Hypothalamus (tissue), 51 donors: ENCODE data around the gene PSMB11.
"Not testable (repeated sequence)": the region's sequence is repeated elsewhere in the genome, so short reads cannot be mapped to it uniquely, and the experiment has no call there.

Experiments used
- DNase-seq, 51 donors: peaks; one replicate each; lab custom pipeline; 2025; lab: John Stamatoyannopoulos, UW

PSMB11 gene

DNA sequence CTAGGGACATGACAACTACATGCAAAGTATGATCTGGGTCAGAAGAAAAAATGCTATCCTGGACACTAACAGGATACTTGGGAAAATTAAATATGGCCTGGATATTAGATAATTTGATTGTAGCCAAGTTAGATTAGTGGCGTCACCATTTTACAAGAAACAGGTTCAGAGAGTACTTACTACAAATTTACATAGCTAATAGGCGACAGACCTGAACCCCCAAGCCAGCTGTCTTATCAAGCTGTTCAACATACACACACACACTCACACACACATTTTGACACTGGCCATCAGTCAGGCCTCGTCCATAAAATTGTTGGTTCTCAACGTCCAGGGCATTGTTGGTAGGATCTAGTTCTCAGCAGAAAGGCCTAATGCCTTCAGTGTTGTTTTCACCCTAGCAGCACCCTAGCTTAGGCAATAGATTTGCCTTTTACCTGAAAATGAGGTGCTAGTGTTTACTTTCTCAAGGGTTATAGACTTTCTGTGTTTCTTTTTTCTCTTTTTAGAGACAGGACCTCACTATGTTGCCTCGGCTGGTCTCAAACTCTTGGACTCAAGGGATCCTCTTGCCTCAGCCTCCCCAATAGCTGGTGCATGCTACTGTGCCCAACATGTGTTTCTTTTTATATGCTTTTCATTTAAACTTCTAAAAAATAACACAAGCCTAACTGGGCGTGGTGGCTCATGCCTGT is 28.8 kb upstream of the PSMB11 start:
- DNase-seq: no peak

DNA sequence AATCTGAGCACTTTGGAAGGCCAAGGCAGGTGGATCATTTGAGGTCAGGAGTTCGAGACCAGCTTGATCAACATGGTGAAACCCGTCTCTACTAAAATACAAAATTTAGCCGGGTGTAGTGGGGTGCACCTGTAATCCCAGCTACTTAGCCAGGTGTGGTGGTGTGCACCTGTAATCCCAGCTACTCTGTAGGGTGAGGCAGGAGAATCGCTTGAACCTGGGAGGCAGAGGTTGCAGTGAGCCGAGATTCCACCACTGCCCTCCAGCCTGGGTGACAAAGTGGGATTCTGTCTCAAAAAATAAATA is 28.3 kb upstream of the PSMB11 start:
- not testable (repeated sequence) for DNase-seq

DNA sequence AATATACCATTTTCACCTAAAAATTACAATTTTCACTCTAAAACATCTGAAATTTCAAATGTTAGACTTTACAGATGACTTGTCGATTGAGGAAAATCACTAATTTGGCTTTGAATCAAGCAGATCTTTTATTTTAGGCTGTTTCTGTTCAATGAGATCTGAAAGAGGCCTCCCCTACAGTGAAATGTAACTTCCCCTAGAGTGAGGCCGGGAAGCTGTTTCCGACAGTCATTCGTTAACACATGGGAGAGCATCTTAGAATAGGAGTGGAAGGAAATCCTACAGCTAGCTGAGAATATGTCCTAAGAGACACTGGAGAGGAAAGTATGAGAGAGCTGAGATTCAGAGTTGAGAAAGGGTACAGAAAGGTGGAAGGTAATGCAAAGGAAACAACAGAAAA is 26.4 kb upstream of the PSMB11 start:
- no peak for DNase-seq

DNA sequence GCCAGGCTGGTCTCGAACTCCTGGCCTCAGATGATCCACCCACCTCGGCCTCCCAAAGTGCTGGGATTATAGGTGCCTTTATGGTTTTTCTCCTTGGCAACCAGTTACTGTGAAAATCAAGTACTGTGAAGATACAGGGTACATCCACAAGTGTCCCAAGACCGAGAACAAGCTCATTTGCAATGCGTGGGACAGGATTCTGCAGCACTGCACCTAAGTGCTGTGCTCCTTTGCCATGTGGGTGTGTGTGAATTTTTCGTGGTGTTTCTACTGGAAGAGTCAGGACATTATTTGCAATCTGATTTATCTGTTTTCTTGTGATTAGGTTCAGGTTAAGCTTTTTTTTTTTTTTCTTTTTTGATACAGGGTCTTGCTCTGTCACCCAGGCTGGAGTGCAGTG is 24.9 kb upstream of the PSMB11 start:
- DNase-seq: no peak

DNA sequence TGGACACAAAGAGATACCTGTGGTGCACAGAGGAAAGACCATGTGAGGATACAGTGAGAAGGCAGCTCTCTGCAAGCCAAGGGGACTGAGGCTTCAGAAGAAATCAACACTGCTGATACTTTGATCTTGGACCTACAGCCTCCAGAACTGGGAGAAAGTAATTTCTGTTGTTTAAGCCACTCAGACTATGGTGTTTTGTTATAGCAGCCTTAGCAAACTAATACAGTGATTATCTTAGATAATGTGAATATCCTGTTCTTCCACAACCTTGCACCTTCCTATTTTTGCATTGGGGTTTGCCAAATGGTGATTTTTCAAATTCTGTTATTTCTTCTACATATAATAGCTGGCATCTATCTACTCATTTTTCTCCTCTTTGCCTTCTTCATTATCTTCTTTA is 23.9 kb upstream of the PSMB11 start:
- no peak for DNase-seq

DNA sequence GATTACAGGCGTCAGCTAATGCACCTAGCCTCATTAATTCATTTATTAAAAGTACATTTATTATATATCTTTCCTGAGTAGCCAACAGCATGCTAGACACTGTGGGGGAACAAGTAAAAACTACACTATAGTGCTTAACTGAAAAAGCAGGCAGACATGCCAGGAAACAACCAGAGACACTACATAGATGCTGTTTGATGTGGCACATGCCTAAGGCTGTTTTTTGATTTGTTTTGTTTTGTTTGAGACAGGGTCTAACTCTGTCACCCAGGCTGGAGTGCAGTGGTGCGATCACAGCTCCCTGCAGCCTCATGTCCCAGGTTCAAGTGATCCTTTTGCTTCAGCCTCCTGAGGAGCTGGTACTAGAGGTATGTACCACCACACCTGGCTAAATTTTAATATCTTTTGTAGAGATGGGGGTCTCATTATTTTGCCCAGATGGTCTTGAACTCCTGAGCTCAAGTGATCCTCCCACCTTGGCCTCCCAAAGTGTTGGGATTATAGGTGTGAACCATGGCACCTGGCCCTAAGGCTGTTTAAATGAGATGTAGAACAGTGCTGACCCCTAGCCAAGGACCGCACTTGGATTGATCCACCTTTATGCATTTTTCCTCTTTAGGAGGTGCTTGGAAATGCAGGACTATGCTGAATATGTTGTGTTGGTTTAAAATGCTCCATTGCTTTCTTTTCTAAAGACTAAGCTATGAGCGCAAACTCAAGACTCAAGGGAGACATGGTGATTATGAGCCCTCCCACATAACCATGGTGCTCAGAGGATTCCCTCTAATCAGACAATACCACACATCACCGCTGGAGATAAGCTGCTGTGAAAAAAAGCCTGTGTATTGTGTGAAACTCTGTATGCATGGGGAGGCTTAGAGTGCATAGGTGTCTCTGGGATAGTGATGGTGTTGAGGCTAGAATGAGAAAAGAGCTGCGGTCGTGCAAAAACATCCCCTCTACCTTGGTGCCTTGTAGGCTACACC is 21.6 kb upstream of the PSMB11 start:
- no peak for DNase-seq

DNA sequence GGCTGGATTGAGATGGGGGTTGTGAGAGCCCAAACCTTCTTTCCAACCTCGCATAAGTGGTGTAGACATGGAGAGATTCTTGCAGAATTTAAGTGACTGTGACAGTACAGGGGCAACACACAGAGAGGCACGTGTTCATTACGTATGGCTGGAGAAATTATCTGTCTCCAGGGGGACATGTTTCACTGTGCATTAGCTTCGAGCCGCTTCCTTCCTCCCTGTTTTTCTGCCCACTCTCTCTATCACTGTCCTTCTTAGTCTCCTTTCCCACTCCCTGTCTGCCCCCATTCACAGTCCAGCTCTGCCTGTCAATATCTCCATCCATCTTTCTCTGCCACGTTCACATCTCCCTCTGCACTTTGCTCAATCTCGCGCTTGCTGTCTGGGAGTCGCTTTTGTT is 20.6 kb upstream of the PSMB11 start:
- DNase-seq: no peak

DNA sequence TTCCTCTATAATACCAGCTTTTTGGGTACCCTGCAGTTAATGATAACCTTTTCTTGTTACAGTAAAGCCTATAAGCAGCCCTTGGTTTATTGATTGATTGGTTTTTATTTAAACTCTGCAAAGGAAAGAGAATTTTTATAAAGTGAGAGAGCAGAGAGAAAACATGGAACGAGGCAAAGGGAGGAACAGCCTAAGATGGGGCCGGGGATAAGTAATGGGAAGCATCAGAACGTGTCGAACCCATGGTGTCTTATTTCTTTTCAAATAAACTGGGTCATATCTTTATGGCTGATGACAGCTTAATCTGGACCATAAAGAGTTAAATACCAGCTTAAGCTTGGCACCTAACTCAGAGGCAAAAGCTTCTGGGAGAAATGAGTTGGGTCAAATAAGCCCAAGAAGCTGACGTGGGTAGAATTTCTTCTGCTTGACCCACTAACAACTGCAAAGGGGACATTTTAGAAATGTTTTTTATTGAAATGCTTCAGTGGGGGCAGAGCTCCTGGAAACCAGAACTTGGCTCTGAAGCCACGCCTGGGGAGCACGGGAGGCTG is 20.0 kb upstream of the PSMB11 start:
- DNase-seq: no peak

DNA sequence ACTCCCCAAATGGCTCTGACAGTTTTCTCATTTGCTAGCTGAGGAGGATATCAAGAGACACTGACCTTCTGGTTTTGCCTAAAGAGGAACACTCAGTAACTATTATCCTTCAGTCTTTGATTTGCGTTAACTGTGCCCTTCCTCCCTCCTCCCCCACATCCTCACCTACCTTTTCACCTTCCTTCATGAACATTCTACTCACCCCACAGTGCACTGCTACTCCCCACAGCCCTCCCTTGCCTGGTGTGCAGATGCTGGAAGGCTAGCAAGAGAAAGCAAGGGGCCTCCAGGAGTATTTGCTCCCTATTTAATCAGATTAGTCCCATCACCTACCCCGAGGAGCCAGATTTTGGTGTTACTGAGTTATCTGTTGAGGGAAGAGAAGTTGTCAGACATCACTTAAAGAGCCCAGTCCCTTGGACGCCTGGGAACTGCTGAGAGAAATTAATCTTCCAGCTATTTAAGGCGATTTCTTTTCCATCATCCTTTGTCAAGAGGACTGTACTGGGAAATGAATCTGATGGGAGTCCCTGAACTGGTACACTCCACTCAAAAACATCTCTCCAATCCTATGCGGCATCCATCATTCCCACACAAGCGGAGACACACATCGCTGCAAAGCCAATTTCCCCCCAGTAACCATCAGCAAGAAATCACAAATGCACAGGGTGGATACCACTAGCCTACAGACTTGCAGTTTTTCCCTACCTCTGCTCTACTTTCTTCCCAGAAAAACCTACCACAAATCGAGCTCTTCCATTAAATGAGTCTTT is 18.8 kb upstream of the PSMB11 start:
- no peak for DNase-seq

DNA sequence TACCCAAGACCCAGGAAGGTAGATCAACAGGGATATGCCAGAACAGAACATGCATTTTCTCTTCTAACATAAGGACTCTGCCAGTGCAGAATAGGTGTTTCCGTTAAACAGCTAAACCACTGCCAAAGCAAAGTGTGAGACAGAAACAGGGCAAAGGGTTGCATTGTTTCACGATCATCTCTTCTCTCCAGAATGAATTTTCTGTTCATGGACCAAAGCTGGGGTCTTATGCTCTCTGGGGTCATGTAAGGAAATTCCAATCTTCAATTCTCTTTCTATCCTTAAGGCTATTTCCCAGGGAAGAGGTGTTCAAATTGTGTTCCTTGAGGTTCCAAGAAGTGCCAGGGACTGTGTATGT is 18.2 kb upstream of the PSMB11 start:
- no peak for DNase-seq

DNA sequence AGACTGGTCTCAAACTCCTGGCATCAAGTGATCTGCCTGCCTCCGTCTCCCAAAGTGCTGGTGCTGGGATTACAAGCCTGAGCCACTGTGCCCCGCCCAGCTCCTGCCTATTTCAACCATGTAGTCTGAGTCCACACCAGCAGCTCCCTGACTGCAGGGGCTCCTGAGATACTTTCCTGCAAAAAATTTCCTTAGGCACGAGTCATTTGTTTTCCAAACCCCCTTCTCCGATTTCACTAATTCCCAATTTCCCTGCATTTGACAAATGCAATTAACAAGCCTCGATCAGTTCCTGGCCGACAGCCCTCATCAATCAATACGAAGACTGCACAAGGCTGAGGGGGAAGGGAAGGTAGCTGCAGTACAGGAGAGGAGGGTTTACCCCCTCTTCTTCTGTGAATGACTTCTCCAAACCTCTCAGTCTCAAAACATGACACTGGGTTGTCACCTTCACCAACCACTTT is 17.4 kb upstream of the PSMB11 start:
- DNase-seq: no peak

DNA sequence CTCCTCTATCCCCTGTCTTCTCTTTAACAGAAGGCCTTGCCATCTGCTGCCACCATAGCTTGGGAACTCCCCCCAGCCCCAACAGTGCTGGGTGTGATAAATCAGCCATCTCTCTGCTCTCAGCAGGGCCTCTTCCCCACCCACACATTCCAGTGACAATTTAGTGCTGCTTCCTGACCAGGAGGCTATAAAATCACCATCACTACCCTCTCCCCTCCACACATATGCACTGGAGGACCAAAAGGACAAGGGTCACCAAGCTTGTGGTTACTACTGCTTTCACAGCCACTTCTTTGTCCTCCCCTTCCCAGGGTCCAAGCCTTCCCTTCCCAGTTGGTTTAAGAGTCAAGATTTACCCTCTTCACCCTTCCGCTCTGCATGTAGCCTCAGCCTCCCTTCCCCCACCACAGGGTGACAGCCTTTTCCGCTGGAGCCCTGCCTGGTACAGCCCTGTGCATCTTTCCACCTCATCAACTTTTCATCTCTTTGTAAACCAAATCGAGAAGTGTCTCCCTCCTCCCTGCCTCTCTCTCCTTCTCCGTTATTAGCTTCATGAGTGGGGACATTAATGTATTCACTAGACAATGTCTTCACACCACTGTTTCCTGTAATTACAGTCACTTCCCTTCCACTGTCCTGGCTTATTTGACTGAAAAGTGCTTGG is 16.7 kb upstream of the PSMB11 start:
- no peak for DNase-seq

DNA sequence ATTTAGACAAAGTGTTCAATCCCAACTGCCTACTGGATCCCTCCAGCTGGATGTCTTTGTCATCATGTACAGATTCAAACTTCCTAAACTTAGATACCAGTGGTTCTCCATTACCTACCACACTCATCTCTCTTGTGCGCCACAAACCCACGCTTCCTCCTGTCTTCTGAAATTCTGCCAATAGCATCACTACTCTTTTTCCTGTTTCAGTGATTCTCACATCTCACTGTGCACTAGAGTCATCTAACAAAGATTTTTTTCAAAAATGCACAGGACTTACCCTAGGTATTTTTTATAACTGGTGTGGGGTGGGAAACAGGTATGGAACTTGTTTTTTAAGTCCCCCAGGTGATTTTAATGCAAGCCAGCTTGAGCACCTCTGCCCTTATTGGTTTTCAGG is 13.2 kb upstream of the PSMB11 start:
- peak in 1 of 51 donors; percentile 6 for DNase-seq

DNA sequence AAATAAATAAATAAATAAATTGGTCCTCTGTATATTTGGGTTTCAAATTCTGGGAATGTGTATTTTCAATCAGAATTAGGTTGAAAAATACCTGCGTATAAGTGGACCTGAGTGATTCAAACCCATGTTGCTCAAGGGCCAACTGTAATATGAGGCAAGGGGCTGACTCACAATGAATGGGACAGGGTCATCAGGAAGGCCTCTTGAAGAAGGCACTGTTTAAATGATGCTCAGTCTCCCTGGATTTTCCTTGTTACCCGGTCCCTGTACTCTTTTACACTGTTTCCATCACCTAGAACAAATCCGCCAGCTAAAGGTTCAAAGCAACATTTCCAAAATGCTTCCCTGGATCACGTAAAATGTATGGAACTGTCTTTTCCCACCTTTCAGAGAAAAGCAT is 11.1 kb upstream of the PSMB11 start:
- no peak for DNase-seq

DNA sequence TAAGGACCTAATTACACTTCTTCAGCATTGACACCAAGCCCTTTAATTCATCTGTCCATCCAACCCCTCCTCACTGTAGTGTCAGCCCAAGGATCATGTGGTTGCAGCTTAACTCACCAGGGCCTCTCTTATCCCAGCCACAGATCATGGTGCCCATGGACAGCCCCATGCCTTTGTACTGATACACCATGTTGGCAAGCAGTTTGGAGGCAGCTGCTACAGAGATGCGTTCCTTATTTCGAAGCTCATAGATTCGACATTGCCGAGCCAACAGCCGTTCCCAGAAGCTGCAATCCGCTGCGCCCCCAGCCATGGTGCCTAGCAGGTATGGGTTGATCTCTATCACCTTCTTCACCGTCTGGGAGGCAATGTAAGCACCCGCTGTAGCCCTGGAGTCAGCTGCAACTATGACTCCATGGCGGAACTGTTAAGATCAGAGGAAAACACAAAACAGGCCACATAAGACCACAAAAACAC is 8.7 kb upstream of the PSMB11 start:
- DNase-seq: no peak

DNA sequence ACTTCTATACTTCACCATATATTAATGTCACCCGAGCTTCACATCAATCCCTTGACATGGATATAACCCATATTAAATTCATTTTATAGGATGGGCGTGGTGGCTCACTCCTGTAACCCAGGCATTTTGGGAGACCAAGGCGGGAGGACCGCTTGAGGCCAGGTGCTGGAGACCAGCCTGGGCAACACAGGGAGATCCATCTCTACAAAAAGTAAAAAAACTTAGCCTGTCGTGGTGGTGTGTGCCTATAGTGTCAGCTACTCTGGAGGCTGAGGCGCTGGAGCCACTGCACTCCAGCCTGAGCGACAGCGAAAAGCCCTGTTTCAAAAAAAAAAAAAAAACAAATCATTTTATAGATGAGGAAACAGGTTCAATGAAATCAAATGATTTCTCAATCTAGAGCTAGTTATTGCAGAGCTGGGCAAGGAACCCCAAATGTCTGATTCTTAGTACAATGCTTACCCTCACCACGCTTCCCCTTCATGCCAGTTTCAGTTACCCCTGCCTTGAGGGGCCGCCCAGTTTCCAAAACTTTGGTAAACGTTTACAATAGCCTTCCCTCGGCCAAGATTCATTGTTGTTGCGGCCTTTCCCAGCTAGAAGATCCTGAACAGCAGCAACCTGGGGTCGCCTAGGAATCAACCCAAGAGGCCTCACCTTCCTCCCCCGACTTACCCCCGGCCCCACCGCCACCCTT is 8.1 kb upstream of the PSMB11 start:
- DNase-seq: no peak

DNA sequence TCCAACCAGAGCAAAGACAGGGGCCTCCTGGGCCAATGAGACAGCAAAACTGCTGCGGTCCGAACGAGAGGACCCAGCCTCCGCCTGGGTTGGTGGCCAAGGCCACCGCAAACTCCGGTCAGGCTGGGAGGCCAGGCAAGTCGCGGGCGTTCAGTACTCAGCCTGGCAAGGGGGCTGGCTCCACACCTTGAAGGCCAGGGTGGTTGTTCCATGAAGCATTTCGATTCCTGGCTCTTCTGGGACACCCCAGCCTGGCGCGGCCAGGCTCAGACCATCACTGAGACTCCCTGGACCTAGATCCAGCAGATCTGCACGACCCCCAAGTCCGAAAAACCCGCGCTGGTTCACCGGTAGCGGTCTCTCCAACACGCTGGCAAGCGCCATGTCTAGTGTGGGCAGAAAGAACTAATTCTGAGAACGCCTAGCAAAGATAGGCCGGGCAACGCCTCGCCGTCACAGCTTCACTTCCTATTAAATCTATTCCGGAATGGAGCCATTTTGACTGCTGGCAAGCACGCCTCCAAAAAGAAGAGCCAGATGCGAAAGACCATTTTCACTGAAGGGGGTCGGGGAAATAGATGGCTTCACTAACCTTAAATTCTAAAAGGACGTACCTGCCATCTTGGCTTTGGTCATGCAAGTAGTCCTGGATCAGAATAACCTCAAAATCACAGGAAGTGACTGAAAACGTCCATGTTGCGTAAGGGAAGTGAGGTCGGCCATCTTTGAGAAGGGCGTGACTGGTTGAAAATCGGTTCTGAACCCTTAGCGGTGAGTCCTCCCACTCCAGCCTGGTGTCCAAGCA is 7.3 kb upstream of the PSMB11 start, which contains the start of gene PSMB5:
TSS of gene PSMB5 (minus strand) at position 403 of the 805 bp plus-strand sequence. CDS start at position 384, 19 bp downstream.
- no peak for DNase-seq

DNA sequence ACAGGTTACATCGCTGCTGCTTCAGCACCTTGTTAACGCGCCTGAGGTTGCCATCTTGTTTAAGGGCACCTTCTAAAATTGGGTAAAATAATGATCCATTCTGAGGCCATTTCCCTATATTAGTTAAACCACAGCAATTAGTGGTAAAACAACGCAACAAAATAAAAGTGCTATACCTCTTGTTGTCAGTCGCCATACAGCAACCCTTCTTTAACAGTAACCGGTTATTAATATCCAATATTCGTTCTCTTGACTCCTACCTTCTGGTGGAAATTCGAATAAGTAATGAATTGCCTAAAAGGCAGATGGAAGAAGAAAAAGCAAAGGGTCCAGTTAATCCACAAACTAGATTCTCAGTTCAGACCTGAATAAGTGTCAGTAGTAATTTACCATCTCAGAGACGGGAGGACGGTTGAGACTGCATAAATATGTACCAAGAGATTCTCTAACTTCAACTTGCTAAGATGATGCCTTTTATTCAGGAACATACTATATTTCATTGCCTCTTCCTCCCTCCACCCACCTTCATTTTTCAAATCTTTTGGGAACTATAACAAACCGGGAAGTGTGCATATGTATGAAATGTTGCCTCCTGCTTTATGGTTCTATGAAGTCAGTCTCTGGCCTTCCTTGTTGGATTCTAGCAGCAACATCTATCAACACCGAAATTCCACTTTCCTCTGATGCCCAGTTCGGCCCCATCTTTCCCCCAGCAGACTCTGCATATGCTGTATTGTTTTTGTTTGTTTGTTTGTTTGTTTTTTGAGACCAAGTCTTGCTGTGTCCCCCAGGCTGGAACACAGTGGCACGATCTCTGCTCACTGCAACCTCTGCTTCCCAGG is 6.5 kb upstream of the PSMB11 start:
- DNase-seq: no peak
